CD4-positive, alpha-beta T cell treated with Interferon alpha-2 for 1 hour (primary cell): Measurements from ENCODE around the gene ATMIN.
A peak's percentile ranks its signal among the peaks of the same experiment; 100 is the strongest.

Source experiments
- DNase-seq, 2 donors: peaks; one replicate each; pipeline ENCODE4 v3.0.0-alpha.2; 2020 to 2022

The ATMIN gene

GRCh38 chr16:81006813-81007695 lies 28.6 kb upstream of the ATMIN start, which contains the start of the genes CENPN and CMC2:
TSS of gene CENPN (plus strand) at chr16:81007214. CDS start at chr16:81011940, 4,726 bp downstream.
TSS of gene CMC2 (minus strand) at chr16:81006885. CDS start at chr16:80997394, 9,491 bp downstream.
- peak; percentile 98 for DNase-seq

GRCh38 chr16:81008505-81008789 lies 27.2 kb upstream of the ATMIN start:
- DNase-seq = no peak

GRCh38 chr16:81012974-81013373 lies 22.7 kb upstream of the ATMIN start:
- DNase-seq = no peak

- no peak for DNase-seq
Observed at GRCh38 chr16:81014672-81015071, 21.0 kb upstream of the ATMIN start.

GRCh38 chr16:81018496-81018895 lies 17.1 kb upstream of the ATMIN start:
- no peak for DNase-seq

- no peak for DNase-seq
Observed at GRCh38 chr16:81026429-81026828, 9.2 kb upstream of the ATMIN start.

- no peak for DNase-seq
Observed at GRCh38 chr16:81029930-81030604, 5.6 kb upstream of the ATMIN start.

GRCh38 chr16:81035975-81036750 lies 521 bp downstream of the ATMIN start:
- peak; percentile 31 to 65 for DNase-seq

GRCh38 chr16:81036751-81037350 lies 1.2 kb downstream of the ATMIN start:
- no peak for DNase-seq

GRCh38 chr16:81040131-81040530 lies 4.5 kb downstream of the ATMIN start:
- no peak for DNase-seq

GRCh38 chr16:81040842-81041241 lies 5.2 kb downstream of the ATMIN start:
- DNase-seq = no peak

- DNase-seq = no peak
Observed at GRCh38 chr16:81041696-81042095, 6.1 kb downstream of the ATMIN start.

- DNase-seq = no peak
Observed at GRCh38 chr16:81042821-81043220, 7.2 kb downstream of the ATMIN start.

- no peak for DNase-seq
Observed at GRCh38 chr16:81053761-81054160, 18.1 kb downstream of the ATMIN start.

- DNase-seq = no peak
Observed at GRCh38 chr16:81060576-81061306, 25.1 kb downstream of the ATMIN start.

GRCh38 chr16:81061307-81061640 lies 25.6 kb downstream of the ATMIN start:
- no peak for DNase-seq

GRCh38 chr16:81061871-81062608 lies 26.4 kb downstream of the ATMIN start:
- no peak for DNase-seq

- no peak for DNase-seq
Observed at GRCh38 chr16:81066681-81067080, 31.0 kb downstream of the ATMIN start.

- DNase-seq = no peak
Observed at GRCh38 chr16:81067166-81067565, 31.5 kb downstream of the ATMIN start.

GRCh38 chr16:81069063-81069462 lies 33.4 kb downstream of the ATMIN start:
- DNase-seq = no peak

- DNase-seq = no peak
Observed at GRCh38 chr16:81070979-81071378, 35.3 kb downstream of the ATMIN start.

- no peak for DNase-seq
Observed at GRCh38 chr16:81071805-81072204, 36.2 kb downstream of the ATMIN start.
